Brain microvascular endothelial cell (primary cell): ENCODE data around the gene MAB21L3.

Experiments used
- DNase-seq: peaks from one replicate; pipeline ENCODE4 v3.0.0-alpha.2; 2020
- H3K27ac ChIP-seq: fragments of 250-450 bp; sonication (Bioruptor Pico); 2 replicates; pipeline ENCODE4 v1.5.1; 2020; ENCODE audit warnings: mild to moderate bottlenecking, moderate library complexity
- H3K27me3 ChIP-seq: fragments of 250-450 bp; sonication (Bioruptor Pico); replicated peaks from 2 replicates; pipeline ENCODE4 v1.5.1; 2020; ENCODE audit warnings: mild to moderate bottlenecking
- H3K36me3 ChIP-seq: fragments of 250-450 bp; sonication (Bioruptor Pico); replicated peaks from 2 replicates; pipeline ENCODE4 v1.5.1; 2020; ENCODE audit warnings: mild to moderate bottlenecking
- H3K4me3 ChIP-seq: 2 replicates; pipeline ENCODE4 v1.5.1; 2011; ENCODE audit warnings: low read depth, mild to moderate bottlenecking, control low read depth, low read length, moderate library complexity
- in situ Hi-C: cut with HindIII; loops from 2 replicates; pipeline ENCODE4 v1.10.0; 2017; ENCODE audit warnings: low sequenced_read_pairs, low pct_ligation_motif_present
- TF ChIP-seq, protein P1 (sequence below): IDR thresholded peaks from 2 replicates; pipeline ENCODE4 v1.5.1; 2011; ENCODE audit warnings: low read depth, mild to moderate bottlenecking, moderate library complexity, low read length, control low read depth, inconsistent platforms; ENCODE audit errors: missing control alignments

Gene MAB21L3

DNA sequence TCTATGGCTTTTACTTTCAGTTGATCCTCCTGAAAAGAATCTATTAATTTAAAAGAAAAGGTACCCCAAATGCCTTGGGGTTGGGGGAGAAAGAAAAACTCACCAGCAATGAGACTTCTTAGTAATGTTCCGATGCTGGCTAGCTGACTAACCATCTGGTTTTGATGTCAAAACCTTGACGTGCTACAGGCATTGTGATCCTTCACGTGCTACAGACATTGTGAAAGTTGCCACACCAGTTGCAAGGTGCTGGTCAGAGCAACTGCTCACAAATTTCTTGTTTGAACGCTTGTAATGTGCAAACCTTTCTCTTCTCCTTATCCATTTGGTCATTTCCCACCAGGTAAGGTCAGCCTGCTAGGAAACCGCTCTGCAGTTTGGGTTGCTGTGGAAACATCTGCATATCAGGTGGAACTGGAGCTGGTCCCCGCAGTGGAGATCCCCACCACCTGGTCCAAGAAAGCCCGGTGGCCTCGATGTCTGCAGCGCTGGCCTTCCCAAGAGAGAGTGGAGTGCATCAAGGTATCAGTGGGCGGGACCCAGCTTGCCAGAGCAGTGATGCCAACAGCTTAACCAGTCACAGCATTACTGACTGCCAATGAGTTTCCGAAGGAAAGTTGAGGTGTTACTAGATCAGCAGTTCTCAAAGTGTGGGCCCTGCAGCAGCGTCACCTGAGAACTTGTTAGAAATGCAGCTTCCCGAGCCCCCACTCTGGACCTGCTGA is 16.1 kb downstream of the MAB21L3 start:
- no peak for DNase-seq
- TF ChIP-seq, protein P1, sequence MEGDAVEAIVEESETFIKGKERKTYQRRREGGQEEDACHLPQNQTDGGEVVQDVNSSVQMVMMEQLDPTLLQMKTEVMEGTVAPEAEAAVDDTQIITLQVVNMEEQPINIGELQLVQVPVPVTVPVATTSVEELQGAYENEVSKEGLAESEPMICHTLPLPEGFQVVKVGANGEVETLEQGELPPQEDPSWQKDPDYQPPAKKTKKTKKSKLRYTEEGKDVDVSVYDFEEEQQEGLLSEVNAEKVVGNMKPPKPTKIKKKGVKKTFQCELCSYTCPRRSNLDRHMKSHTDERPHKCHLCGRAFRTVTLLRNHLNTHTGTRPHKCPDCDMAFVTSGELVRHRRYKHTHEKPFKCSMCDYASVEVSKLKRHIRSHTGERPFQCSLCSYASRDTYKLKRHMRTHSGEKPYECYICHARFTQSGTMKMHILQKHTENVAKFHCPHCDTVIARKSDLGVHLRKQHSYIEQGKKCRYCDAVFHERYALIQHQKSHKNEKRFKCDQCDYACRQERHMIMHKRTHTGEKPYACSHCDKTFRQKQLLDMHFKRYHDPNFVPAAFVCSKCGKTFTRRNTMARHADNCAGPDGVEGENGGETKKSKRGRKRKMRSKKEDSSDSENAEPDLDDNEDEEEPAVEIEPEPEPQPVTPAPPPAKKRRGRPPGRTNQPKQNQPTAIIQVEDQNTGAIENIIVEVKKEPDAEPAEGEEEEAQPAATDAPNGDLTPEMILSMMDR, result no peak
- no peaks in the 10 kb centered on the region for H3K36me3 ChIP-seq
- no peak overlapping the region for H3K27ac ChIP-seq
- no peak overlapping the region for H3K4me3 ChIP-seq
- in situ Hi-C loops, result no loop called here
- peaks cover 2% of the 10 kb centered on the region for H3K27me3 ChIP-seq

DNA sequence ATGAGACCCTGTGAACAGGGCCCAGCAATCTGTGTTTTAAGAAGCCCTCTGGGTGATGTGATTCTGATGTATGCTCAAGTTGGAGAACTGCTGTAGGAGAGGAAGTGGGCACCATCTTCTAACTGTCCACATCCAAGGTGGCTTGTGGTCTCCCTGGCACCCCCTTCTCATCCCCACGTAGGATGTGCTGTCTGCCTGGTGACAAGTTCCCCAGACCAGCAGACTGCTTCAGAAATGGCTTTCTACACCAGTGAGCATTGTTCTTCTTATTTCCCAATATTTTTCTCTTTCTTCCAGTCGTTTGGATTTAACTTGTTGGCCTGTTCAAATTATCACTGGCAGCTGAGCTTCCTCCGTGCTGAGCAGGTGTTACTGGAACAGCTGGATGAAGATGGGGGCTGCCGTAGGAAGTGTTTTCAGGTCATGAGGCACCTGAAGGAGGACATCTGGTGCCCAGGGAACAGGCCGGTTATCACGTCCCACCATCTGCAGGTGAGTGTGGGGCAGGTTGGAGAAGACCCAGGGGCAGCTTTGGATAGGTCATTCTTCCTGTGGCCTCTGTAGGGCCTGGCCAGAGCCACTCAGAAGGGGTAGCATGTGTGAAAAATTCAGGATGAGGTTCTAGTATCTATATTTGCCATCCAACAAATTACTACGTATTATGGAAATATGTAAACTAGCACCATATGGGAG is 16.8 kb downstream of the MAB21L3 start:
- Histone ChIP-seq H3K36me3 (no peaks in the 10 kb centered on the region), H3K27ac (no peak overlapping the region), H3K4me3 (no peak overlapping the region), H3K27me3 (peaks cover 2% of the 10 kb centered on the region)
- TF ChIP-seq, protein P1, result no peak
- DNase-seq, result no peak
- in situ Hi-C loops, result no loop called here

DNA sequence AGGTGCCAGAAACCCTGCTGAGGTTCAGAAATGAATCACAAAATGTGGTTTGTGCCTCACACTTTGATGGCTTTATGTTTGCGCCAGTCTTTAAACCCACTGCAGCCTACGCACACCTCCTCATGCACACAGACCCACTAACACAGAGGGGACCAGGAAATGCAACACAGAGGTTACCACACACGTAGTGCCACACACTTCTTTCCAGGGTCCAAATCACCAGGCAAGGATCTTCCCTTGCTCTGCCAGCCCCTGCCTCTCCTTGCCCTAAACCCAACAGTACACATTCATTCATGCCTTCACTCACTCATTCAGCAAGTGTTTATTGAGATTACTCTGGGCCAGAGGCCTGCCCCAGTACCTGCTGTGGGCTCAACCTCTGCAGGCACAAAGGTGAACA is 17.5 kb downstream of the MAB21L3 start:
- DNase-seq, result no peak
- TF ChIP-seq, protein P1, result no peak
- no peaks in the 10 kb centered on the region for H3K36me3 ChIP-seq
- in situ Hi-C loops, result no loop called here
- no peak overlapping the region for H3K4me3 ChIP-seq
- H3K27ac ChIP-seq, result no peak overlapping the region
- peaks cover 2% of the 10 kb centered on the region for H3K27me3 ChIP-seq

DNA sequence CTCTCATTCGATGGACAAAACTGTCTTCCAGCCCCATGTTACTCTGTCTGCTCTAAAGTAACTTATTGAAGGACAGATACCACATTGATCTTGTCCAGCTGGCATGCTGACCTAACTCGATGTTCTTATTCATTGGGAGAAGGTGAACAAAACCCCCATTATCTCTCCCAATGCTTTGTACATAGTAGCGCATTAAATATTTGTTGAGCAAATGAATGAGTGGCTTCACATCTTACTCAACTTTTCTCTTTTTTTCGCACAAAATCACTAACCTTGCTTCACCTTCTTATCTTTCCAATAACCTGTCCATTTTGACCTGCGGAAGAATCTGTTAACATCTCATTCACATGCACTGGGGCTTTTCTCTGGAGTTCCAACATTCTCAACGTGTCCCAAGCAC is 18.3 kb downstream of the MAB21L3 start:
- in situ Hi-C loops, result no loop called here
- Histone ChIP-seq H3K36me3 (no peaks in the 10 kb centered on the region), H3K27ac (no peak overlapping the region), H3K27me3 (peaks cover 2% of the 10 kb centered on the region), H3K4me3 (no peak overlapping the region)
- TF ChIP-seq, protein P1, result no peak
- no peak for DNase-seq

DNA sequence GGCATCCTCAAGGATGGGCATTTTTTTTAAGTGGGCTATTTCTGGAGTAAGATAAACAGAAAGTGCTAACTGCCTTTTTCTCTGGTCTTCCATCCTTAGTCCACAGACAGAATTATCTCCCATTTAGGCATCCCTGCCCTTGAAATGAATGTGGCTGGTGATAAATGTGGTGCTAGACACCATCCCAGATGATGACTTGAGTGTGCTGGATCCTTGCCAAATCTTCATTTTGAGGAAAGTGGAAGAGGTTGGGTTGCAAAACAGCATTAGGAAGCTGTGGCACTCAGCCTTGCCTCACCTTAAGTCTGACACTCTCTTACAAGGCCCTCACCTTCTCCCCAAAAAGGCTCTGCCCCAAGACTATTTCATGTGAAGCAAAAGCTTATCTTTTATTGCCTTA is 19.2 kb downstream of the MAB21L3 start:
- TF ChIP-seq, protein P1, result no peak
- H3K27me3 ChIP-seq, result peaks cover 2% of the 10 kb centered on the region
- no peaks in the 10 kb centered on the region for H3K36me3 ChIP-seq
- no peak overlapping the region for H3K27ac ChIP-seq
- in situ Hi-C loops, result no loop called here
- DNase-seq, result no peak
- no peak overlapping the region for H3K4me3 ChIP-seq

DNA sequence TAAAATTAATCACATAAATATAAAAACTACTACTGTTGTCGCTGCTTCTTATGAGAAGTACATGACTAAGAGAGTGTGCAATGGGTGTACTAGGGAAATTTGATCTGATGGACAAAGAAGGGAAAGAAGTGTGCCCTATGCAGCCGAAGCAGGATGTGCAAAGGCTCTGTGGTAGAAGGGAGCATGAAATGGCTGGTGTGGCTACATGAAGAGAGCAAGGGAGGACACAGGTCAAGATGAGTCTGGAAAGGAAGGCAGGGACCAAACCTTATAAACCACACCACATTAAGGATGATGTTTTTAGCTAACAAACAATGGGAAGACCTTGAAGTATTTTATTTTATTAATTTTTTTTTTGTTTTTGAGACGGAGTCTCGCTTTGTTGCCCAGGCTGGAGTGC is 20.0 kb downstream of the MAB21L3 start:
- Histone ChIP-seq H3K27me3 (peaks cover 2% of the 10 kb centered on the region), H3K36me3 (no peaks in the 10 kb centered on the region), H3K4me3 (no peak overlapping the region), H3K27ac (no peak overlapping the region)
- TF ChIP-seq, protein P1, result no peak
- in situ Hi-C loops, result no loop called here
- DNase-seq, result no peak
